GM23338 (cell line): Measurements from ENCODE around the gene UNC13D. TPM values are rescaled to one million over a fixed set of nuclear protein-coding genes. Genes with fewer than 3 reads are reported as not detected.

Source experiments
- ATAC-seq: fragments of 200-7000 bp; cut with Tn5 transposase; 3 replicates; pipeline ENCODE4 v1.9.1; 2020
- DNase-seq: peaks from one replicate; pipeline ENCODE4 v3.0.0-alpha.2; 2015; ENCODE audit warnings: low spot score
- H2AFZ ChIP-seq: fragments of 200-600 bp; sonication (generic); 2 replicates; pipeline ENCODE4 v1.8.0; 2016; ENCODE audit warnings: antibody characterized with exemption, mild to moderate bottlenecking, moderate library complexity
- H3F3A ChIP-seq: fragments of 200-600 bp; sonication (generic); replicated peaks from 2 replicates; pipeline ENCODE4 v1.8.0; 2017; ENCODE audit warnings: antibody characterized with exemption, mixed run types, low read depth
- H3K27ac ChIP-seq: fragments of 200-600 bp; sonication (generic); 2 replicates; pipeline ENCODE4 v1.6.1; 2016; ENCODE audit warnings: low read depth
- H3K27me3 ChIP-seq: fragments of 200-600 bp; sonication (generic); 2 replicates; pipeline ENCODE4 v1.8.0; 2016; ENCODE audit warnings: mild to moderate bottlenecking, mixed run types, moderate library complexity; ENCODE audit not compliant: insufficient read depth
- H3K36me3 ChIP-seq: fragments of 200-600 bp; sonication (generic); 2 replicates; pipeline ENCODE4 v1.8.0; 2016; ENCODE audit warnings: mild to moderate bottlenecking; ENCODE audit not compliant: insufficient read depth
- H3K4me1 ChIP-seq: fragments of 200-600 bp; sonication (generic); 2 replicates; pipeline ENCODE4 v1.8.0; 2016; ENCODE audit warnings: mild to moderate bottlenecking, moderate library complexity; ENCODE audit not compliant: insufficient read depth
- H3K4me2 ChIP-seq: fragments of 200-600 bp; sonication (generic); 2 replicates; pipeline ENCODE4 v1.7.1; 2017; ENCODE audit warnings: mixed run types
- H3K4me3 ChIP-seq: fragments of 200-600 bp; sonication (generic); 2 replicates; pipeline ENCODE4 v1.6.1; 2016; ENCODE audit warnings: mixed run types
- H3K79me2 ChIP-seq: fragments of 200-600 bp; sonication (generic); replicated peaks from 2 replicates; pipeline ENCODE4 v1.8.0; 2017; ENCODE audit warnings: mild to moderate bottlenecking; ENCODE audit not compliant: insufficient read depth
- H3K9me2 ChIP-seq: fragments of 200-600 bp; sonication (generic); 2 replicates; pipeline ENCODE4 v1.8.0; 2017; ENCODE audit not compliant: insufficient read depth
- H4K20me1 ChIP-seq: fragments of 200-600 bp; sonication (generic); replicated peaks from 2 replicates; pipeline ENCODE4 v1.8.0; 2017; ENCODE audit warnings: mild to moderate bottlenecking; ENCODE audit not compliant: insufficient read depth
- H3K27ac Mint-ChIP-seq: 2 replicates; pipeline ENCODE4 v1.8.0; 2020; ENCODE audit warnings: inconsistent platforms, mild to moderate bottlenecking, moderate library complexity, mixed read lengths
- H3K27me3 Mint-ChIP-seq: 3 replicates; pipeline ENCODE4 v1.8.0; 2022; ENCODE audit warnings: low read depth, mild to moderate bottlenecking, moderate library complexity, mixed read lengths, inconsistent platforms; ENCODE audit not compliant: insufficient read depth, poor library complexity
- H3K36me3 Mint-ChIP-seq: 3 replicates; pipeline ENCODE4 v1.8.0; 2021; ENCODE audit warnings: low read depth, mild to moderate bottlenecking, inconsistent platforms, moderate library complexity, mixed read lengths
- H3K4me1 Mint-ChIP-seq: 3 replicates; pipeline ENCODE4 v1.8.0; 2020; ENCODE audit warnings: mild to moderate bottlenecking, inconsistent platforms, mixed read lengths
- H3K4me3 Mint-ChIP-seq: 3 replicates; pipeline ENCODE4 v1.8.0; 2021; ENCODE audit warnings: moderate library complexity, mild to moderate bottlenecking, inconsistent platforms, mixed read lengths
- H3K9me3 Mint-ChIP-seq: 3 replicates; pipeline ENCODE4 v1.8.0; 2020; ENCODE audit warnings: moderate library complexity, mild to moderate bottlenecking, inconsistent platforms, mixed read lengths
- EZH2 ChIP-seq: fragments of 200-600 bp; sonication (generic); IDR thresholded peaks from one replicate; pipeline ENCODE4 v1.8.0; 2017; ENCODE audit warnings: antibody characterized with exemption, mild to moderate bottlenecking, low read depth; ENCODE audit not compliant: unreplicated experiment
- EZH2phosphoT487 ChIP-seq: fragments of 200-600 bp; sonication (generic); IDR thresholded peaks from one replicate; pipeline ENCODE4 v1.8.1; 2018; ENCODE audit warnings: antibody characterized with exemption; ENCODE audit not compliant: unreplicated experiment
- POLR2AphosphoS5 ChIP-seq: IDR thresholded peaks from 2 replicates; pipeline ENCODE4 v1.6.1; 2016; ENCODE audit warnings: antibody characterized with exemption, low read depth
- STAT1 ChIP-seq: IDR thresholded peaks from one replicate; pipeline ENCODE4 v1.6.1; 2016; ENCODE audit warnings: antibody characterized with exemption; ENCODE audit not compliant: unreplicated experiment
- ZNF331 ChIP-seq: fragments of 250-450 bp; sonication (Bioruptor Pico); IDR thresholded peaks from 2 replicates; pipeline ENCODE4 v1.5.0; 2020; ENCODE audit warnings: low read depth, mild to moderate bottlenecking, moderate library complexity
- polyA plus RNA-seq: library from polyadenylated mRNA; unstranded; fragments of >200 nt; fragmentation: Nextera tagmentation; extraction: Ambion mirVana; gene quantifications from 2 replicates; pipeline ENCODE4 v1.2.1, GENCODE V29; 2016
- total RNA-seq: library from RNA; depleted of rRNA; stranded (reverse); fragments of >200 nt; shearing (Covaris generic); gene quantifications from 2 replicates; pipeline ENCODE4 v1.2.3, GENCODE V29; 2014
- TF ChIP-seq, protein P1 (sequence below), 2 experiments: fragments of 200-600 bp in 1 of 2; sonication (generic) in 1 of 2; conservative IDR thresholded peaks; 2 replicates each; pipeline versions ENCODE4 v1.5.1 to v1.6.1; 2016 to 2017; ENCODE audit warnings: antibody characterized with exemption in 2 of 2, low read depth in 2 of 2, mild to moderate bottlenecking in 2 of 2, moderate library complexity in 1 of 2
- TF ChIP-seq, protein P2 (sequence below): fragments of 250-450 bp; sonication (Bioruptor Pico); IDR thresholded peaks from 2 replicates; pipeline ENCODE4 v1.5.0; 2020; ENCODE audit warnings: mild to moderate bottlenecking, moderate library complexity

Gene UNC13D
- total and polyA plus RNA-seq, 2 experiments from 2014 or later: 5.9 to 10.8 TPM

- H3K4me2 ChIP-seq: no peak overlapping the region
- ATAC-seq (no peak), DNase-seq (no peak)
- 0 out of 2 replicates have a peak, but pooled peaks cover 8% of the 10 kb centered on the region for H3K36me3 ChIP-seq
- Mint-ChIP-seq H3K4me1 (peaks cover 8% of the 10 kb centered on the region; the same call in 2 of the 3 replicates), H3K9me3 (no peaks in the 10 kb centered on the region), H3K4me3 (no peak overlapping the region), H3K36me3 (peaks cover 23% of the 10 kb centered on the region), H3K27me3 (peaks cover 5% of the 10 kb centered on the region), H3K27ac (no peak overlapping the region)
- no peak overlapping the region for H3K4me3 ChIP-seq
- H3F3A ChIP-seq: 0 out of 2 replicates have a peak, but pooled peaks cover 7% of the 10 kb centered on the region
- H3K79me2 ChIP-seq: no peaks in the 10 kb centered on the region
- TF ChIP-seq EZH2phosphoT487: no peak
- TF ChIP-seq, protein P1, sequence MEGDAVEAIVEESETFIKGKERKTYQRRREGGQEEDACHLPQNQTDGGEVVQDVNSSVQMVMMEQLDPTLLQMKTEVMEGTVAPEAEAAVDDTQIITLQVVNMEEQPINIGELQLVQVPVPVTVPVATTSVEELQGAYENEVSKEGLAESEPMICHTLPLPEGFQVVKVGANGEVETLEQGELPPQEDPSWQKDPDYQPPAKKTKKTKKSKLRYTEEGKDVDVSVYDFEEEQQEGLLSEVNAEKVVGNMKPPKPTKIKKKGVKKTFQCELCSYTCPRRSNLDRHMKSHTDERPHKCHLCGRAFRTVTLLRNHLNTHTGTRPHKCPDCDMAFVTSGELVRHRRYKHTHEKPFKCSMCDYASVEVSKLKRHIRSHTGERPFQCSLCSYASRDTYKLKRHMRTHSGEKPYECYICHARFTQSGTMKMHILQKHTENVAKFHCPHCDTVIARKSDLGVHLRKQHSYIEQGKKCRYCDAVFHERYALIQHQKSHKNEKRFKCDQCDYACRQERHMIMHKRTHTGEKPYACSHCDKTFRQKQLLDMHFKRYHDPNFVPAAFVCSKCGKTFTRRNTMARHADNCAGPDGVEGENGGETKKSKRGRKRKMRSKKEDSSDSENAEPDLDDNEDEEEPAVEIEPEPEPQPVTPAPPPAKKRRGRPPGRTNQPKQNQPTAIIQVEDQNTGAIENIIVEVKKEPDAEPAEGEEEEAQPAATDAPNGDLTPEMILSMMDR (conservative IDR thresholded peaks at IDR 0.05; ENCODE audit: low read depth in 2 of 2): no peak
- no peak for TF ChIP-seq POLR2AphosphoS5
- TF ChIP-seq, protein P2, sequence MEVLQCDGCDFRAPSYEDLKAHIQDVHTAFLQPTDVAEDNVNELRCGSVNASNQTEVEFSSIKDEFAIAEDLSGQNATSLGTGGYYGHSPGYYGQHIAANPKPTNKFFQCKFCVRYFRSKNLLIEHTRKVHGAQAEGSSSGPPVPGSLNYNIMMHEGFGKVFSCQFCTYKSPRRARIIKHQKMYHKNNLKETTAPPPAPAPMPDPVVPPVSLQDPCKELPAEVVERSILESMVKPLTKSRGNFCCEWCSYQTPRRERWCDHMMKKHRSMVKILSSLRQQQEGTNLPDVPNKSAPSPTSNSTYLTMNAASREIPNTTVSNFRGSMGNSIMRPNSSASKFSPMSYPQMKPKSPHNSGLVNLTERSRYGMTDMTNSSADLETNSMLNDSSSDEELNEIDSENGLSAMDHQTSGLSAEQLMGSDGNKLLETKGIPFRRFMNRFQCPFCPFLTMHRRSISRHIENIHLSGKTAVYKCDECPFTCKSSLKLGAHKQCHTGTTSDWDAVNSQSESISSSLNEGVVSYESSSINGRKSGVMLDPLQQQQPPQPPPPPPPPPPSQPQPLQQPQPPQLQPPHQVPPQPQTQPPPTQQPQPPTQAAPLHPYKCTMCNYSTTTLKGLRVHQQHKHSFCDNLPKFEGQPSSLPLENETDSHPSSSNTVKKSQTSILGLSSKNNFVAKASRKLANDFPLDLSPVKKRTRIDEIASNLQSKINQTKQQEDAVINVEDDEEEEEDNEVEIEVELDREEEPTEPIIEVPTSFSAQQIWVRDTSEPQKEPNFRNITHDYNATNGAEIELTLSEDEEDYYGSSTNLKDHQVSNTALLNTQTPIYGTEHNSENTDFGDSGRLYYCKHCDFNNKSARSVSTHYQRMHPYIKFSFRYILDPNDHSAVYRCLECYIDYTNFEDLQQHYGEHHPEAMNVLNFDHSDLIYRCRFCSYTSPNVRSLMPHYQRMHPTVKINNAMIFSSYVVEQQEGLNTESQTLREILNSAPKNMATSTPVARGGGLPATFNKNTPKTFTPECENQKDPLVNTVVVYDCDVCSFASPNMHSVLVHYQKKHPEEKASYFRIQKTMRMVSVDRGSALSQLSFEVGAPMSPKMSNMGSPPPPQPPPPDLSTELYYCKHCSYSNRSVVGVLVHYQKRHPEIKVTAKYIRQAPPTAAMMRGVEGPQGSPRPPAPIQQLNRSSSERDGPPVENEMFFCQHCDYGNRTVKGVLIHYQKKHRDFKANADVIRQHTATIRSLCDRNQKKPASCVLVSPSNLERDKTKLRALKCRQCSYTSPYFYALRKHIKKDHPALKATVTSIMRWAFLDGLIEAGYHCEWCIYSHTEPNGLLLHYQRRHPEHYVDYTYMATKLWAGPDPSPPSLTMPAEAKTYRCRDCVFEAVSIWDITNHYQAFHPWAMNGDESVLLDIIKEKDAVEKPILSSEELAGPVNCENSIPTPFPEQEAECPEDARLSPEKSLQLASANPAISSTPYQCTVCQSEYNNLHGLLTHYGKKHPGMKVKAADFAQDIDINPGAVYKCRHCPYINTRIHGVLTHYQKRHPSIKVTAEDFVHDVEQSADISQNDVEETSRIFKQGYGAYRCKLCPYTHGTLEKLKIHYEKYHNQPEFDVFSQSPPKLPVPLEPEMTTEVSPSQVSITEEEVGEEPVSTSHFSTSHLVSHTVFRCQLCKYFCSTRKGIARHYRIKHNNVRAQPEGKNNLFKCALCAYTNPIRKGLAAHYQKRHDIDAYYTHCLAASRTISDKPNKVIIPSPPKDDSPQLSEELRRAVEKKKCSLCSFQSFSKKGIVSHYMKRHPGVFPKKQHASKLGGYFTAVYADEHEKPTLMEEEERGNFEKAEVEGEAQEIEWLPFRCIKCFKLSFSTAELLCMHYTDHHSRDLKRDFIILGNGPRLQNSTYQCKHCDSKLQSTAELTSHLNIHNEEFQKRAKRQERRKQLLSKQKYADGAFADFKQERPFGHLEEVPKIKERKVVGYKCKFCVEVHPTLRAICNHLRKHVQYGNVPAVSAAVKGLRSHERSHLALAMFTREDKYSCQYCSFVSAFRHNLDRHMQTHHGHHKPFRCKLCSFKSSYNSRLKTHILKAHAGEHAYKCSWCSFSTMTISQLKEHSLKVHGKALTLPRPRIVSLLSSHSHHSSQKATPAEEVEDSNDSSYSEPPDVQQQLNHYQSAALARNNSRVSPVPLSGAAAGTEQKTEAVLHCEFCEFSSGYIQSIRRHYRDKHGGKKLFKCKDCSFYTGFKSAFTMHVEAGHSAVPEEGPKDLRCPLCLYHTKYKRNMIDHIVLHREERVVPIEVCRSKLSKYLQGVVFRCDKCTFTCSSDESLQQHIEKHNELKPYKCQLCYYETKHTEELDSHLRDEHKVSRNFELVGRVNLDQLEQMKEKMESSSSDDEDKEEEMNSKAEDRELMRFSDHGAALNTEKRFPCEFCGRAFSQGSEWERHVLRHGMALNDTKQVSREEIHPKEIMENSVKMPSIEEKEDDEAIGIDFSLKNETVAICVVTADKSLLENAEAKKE (CRISPR knock-in tag): no peak
- TF ChIP-seq EZH2: no peak
- no peak for TF ChIP-seq STAT1
- TF ChIP-seq ZNF331: no peak
- H3K27me3 ChIP-seq: no peaks in the 10 kb centered on the region
- H3K9me2 ChIP-seq: no peaks in the 10 kb centered on the region
- H2AFZ ChIP-seq: no peak overlapping the region
- H3K27ac ChIP-seq: no peak overlapping the region
- H4K20me1 ChIP-seq: no peaks in the 10 kb centered on the region
- H3K4me1 ChIP-seq: peaks cover 10% of the 10 kb centered on the region
These were observed 1.1 kb downstream of the UNC13D start for GRCh38 chr17:75842963-75843576.
